SK-N-SH treated with all-trans-retinoic acid at 6 μM for 48 hours (cell line): Measurements from ENCODE around the gene CYP4V2.

Experiments
- ATAC-seq: fragments of 200-7000 bp; cut with Tn5 transposase; 3 replicates; pipeline ENCODE4 v1.9.1; 2020; ENCODE audit warnings: mild to moderate bottlenecking, moderate library complexity
- ARNTL ChIP-seq: fragments of 450-650 bp; formaldehyde crosslinking; IDR thresholded peaks from 2 replicates; pipeline ENCODE4 v1.5.0; 2020; ENCODE audit warnings: low read depth, mild to moderate bottlenecking, moderate library complexity, borderline replicate concordance
- BACH2 ChIP-seq: fragments of 250-450 bp; sonication (Bioruptor Pico); IDR thresholded peaks from 2 replicates; pipeline ENCODE4 v1.9.0; 2021; ENCODE audit warnings: mild to moderate bottlenecking, borderline replicate concordance
- CREB5 ChIP-seq: fragments of 250-450 bp; sonication (Bioruptor Pico); IDR thresholded peaks from 2 replicates; pipeline ENCODE4 v1.5.1; 2020; ENCODE audit warnings: low read depth, mild to moderate bottlenecking, moderate library complexity
- CSDC2 ChIP-seq: fragments of 250-450 bp; sonication (Bioruptor Pico); IDR thresholded peaks from 2 replicates; pipeline ENCODE4 v1.5.0; 2020; ENCODE audit warnings: mild to moderate bottlenecking, moderate library complexity
- ESRRG ChIP-seq: fragments of 250-450 bp; sonication (Bioruptor Pico); IDR thresholded peaks from 2 replicates; pipeline ENCODE4 v1.6.1; 2021; ENCODE audit warnings: mild to moderate bottlenecking
- GLIS3 ChIP-seq: fragments of 250-450 bp; sonication (Bioruptor Pico); IDR thresholded peaks from 2 replicates; pipeline ENCODE4 v1.5.0; 2020; ENCODE audit warnings: mild to moderate bottlenecking, moderate library complexity
- ISL1 ChIP-seq: fragments of 250-450 bp; sonication (Bioruptor Pico); IDR thresholded peaks from 2 replicates; pipeline ENCODE4 v2.1.2; 2022; ENCODE audit warnings: mild to moderate bottlenecking, moderate library complexity
- OSR1 ChIP-seq: fragments of 250-450 bp; sonication (Bioruptor Pico); IDR thresholded peaks from 2 replicates; pipeline ENCODE4 v1.8.0; 2022; ENCODE audit warnings: moderate library complexity, mild to moderate bottlenecking, inconsistent platforms
- PATZ1 ChIP-seq: fragments of 250-450 bp; sonication (Bioruptor Pico); IDR thresholded peaks from 2 replicates; pipeline ENCODE4 v1.8.0; 2020; ENCODE audit warnings: mild to moderate bottlenecking, moderate library complexity, borderline replicate concordance
- POU6F1 ChIP-seq: fragments of 250-450 bp; sonication (Bioruptor Pico); IDR thresholded peaks from 2 replicates; pipeline ENCODE4 v1.8.0; 2021; ENCODE audit warnings: low read depth, mild to moderate bottlenecking, moderate library complexity, borderline replicate concordance
- PPARA ChIP-seq: fragments of 250-450 bp; sonication (Bioruptor Pico); IDR thresholded peaks from 2 replicates; pipeline ENCODE4 v1.5.0; 2020; ENCODE audit warnings: mild to moderate bottlenecking, borderline replicate concordance
- RARB ChIP-seq: fragments of 250-450 bp; sonication (Bioruptor Pico); IDR thresholded peaks from 2 replicates; pipeline ENCODE4 v1.8.0; 2021; ENCODE audit warnings: mild to moderate bottlenecking, moderate library complexity
- SNAI2 ChIP-seq: fragments of 250-450 bp; sonication (Bioruptor Pico); IDR thresholded peaks from 2 replicates; pipeline ENCODE4 v1.5.0; 2020; ENCODE audit warnings: mild to moderate bottlenecking, moderate library complexity
- TCF4 ChIP-seq: fragments of 250-450 bp; sonication (Bioruptor Pico); IDR thresholded peaks from 2 replicates; pipeline ENCODE4 v1.8.0; 2021; ENCODE audit warnings: mild to moderate bottlenecking, moderate library complexity, borderline replicate concordance
- ZC3H10 ChIP-seq: fragments of 250-450 bp; sonication (Bioruptor Pico); IDR thresholded peaks from 2 replicates; pipeline ENCODE4 v1.5.1; 2021; ENCODE audit warnings: mild to moderate bottlenecking, moderate library complexity
- ZFP3 ChIP-seq: fragments of 250-450 bp; sonication (Bioruptor Pico); IDR thresholded peaks from 2 replicates; pipeline ENCODE4 v1.5.0; 2020; ENCODE audit warnings: mild to moderate bottlenecking, moderate library complexity
- ZFP30 ChIP-seq: fragments of 450-650 bp; formaldehyde crosslinking; IDR thresholded peaks from 2 replicates; pipeline ENCODE4 v1.5.0; 2022; ENCODE audit warnings: mild to moderate bottlenecking, moderate library complexity
- ZNF565 ChIP-seq: fragments of 450-650 bp; formaldehyde crosslinking; conservative IDR thresholded peaks from 2 replicates; pipeline ENCODE4 v1.5.0; 2020; ENCODE audit warnings: low read depth, mild to moderate bottlenecking, moderate library complexity
- ZNF8 ChIP-seq: fragments of 450-650 bp; formaldehyde crosslinking; IDR thresholded peaks from 2 replicates; pipeline ENCODE4 v1.5.0; 2020; ENCODE audit warnings: mild to moderate bottlenecking, moderate library complexity
- TF ChIP-seq, protein P1 (sequence below): fragments of 250-450 bp; sonication (Bioruptor Pico); IDR thresholded peaks from 2 replicates; pipeline ENCODE4 v1.5.1; 2021; ENCODE audit warnings: mild to moderate bottlenecking, moderate library complexity

The CYP4V2 gene

DNA sequence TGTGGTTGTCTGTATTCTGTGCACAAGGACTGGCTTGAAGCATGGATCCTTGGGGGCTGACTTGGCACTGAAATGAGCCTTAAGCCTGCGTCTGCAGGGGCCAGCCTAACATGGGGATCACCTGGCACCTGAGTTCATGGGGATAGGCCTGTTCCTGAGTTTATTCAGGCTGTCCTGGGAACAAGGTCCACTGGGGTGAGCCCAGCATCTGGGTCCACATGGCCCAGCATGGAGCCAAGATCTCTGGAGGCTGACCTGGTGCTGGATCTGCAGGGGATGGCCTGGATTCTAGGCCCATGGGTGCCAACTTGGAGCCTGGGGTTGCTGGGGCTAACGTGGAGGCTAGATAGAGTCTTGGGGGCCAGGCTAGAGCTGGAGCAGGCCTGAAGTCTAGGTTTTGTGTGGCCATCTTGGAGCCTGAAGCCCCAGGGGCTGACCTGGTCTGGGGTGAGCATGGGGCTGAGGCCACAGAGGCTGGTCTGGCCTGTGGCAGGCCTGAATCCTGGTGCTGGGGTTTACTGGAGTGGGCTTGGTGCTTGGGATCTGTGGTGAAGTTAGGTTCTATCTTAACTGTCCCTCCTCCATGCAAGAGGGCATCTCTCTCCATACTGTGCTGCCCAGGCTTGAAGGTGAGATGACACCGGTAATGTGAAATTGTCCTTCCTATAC is 35.3 kb downstream of the CYP4V2 start (continued):
- TF ChIP-seq CSDC2 (CRISPR knock-in tag): no peak
- TF ChIP-seq TCF4 (CRISPR knock-in tag): no peak
- no peak for TF ChIP-seq ISL1 (CRISPR knock-in tag)

DNA sequence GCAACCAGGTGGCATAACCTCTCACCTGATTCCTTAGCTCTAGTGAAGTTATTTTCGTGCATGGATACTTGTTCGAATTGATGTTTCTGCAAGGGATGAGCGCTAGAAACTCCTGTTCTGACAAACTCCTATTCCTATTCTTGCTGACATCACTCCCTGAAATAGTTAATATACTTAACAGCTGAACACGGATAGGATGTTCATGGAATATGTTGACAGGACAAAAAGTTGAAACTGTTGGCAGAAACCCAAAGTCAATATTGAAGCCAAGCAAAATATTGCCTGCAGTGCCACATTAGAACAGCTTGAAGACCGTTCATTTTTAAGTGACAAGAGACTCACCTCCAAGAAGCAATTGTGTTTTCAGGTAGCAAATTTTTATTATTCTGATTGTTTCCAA is 35.9 kb downstream of the CYP4V2 start, which contains the start of gene KLKB1:
Gene KLKB1, plus strand, starts transcription at position 287 of the 400 bp plus-strand sequence. CDS start 689 bp downstream, outside the sequence.
- TF ChIP-seq PATZ1: no peak
- TF ChIP-seq PPARA: no peak
- no peak for TF ChIP-seq GLIS3 (CRISPR knock-in tag)
- TF ChIP-seq ZFP30 (CRISPR knock-in tag): no peak
- TF ChIP-seq ZNF8: no peak
- TF ChIP-seq TCF4 (CRISPR knock-in tag): no peak
- TF ChIP-seq SNAI2 (CRISPR knock-in tag): no peak
- TF ChIP-seq, protein P1, sequence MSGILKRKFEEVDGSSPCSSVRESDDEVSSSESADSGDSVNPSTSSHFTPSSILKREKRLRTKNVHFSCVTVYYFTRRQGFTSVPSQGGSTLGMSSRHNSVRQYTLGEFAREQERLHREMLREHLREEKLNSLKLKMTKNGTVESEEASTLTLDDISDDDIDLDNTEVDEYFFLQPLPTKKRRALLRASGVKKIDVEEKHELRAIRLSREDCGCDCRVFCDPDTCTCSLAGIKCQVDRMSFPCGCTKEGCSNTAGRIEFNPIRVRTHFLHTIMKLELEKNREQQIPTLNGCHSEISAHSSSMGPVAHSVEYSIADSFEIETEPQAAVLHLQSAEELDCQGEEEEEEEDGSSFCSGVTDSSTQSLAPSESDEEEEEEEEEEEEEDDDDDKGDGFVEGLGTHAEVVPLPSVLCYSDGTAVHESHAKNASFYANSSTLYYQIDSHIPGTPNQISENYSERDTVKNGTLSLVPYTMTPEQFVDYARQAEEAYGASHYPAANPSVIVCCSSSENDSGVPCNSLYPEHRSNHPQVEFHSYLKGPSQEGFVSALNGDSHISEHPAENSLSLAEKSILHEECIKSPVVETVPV (CRISPR knock-in tag): no peak
- no peak for TF ChIP-seq ZNF565 (CRISPR knock-in tag)
- no peak for TF ChIP-seq ARNTL (CRISPR knock-in tag)
- no peak for TF ChIP-seq RARB (CRISPR knock-in tag)
- ATAC-seq: no peak

DNA sequence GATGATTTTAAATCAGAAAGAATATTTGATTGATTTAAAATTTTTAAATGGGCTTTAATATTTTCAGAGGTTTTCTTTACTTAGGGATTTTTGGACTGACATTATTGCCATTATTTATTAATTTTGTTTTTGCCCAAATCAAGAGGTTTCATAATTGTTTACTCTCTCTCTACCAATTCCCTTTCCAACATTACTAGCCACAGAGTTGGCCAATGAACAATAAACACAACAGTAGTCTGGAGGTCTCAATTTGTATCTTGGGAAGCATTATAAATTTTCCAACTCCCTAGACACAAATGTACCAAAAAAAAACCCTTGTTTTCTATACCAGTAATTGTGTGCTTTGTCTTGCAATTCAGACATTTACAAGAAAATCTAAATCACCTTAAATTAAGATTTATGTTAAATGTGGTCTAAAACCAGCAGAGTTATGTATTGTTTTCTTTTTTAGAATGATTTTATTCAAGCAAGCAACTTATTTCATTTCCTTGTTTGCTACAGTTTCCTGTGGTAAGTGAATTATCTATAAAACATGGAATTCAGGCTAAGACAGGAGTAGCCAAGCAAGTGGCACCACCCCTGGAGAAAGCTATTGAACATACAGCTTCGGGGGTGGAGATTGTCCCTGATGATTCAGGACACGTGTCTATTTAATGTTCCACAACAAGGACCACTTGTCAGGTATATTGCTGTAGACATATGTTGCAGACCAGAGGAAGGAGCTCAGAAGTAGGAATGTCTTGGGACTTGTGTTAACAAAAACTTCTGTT is 36.6 kb downstream of the CYP4V2 start:
- no peak for ATAC-seq
- TF ChIP-seq RARB (CRISPR knock-in tag): no peak
- no peak for TF ChIP-seq ISL1 (CRISPR knock-in tag)
- TF ChIP-seq ZNF8: no peak
- TF ChIP-seq, protein P1 (CRISPR knock-in tag): no peak
- no peak for TF ChIP-seq ZFP30 (CRISPR knock-in tag)
- no peak for TF ChIP-seq PATZ1
- TF ChIP-seq ZFP3: no peak
- no peak for TF ChIP-seq CSDC2 (CRISPR knock-in tag)
- TF ChIP-seq ARNTL (CRISPR knock-in tag): no peak
- TF ChIP-seq SNAI2 (CRISPR knock-in tag): no peak
- TF ChIP-seq PPARA: no peak
- TF ChIP-seq OSR1 (CRISPR knock-in tag): no peak
- TF ChIP-seq ZC3H10 (CRISPR knock-in tag): no peak
- no peak for TF ChIP-seq POU6F1

GRCh38 chr4:186228514-186228894 is 37.1 kb downstream of the CYP4V2 start:
- no peak for ATAC-seq
- TF ChIP-seq OSR1 (CRISPR knock-in tag) (no peak), ESRRG (no peak), RARB (CRISPR knock-in tag) (no peak), ZNF8 (no peak), ZFP3 (no peak), CREB5 (CRISPR knock-in tag) (no peak), PPARA (no peak), BACH2 (CRISPR knock-in tag) (no peak), ARNTL (CRISPR knock-in tag) (no peak), ZNF565 (CRISPR knock-in tag) (no peak)
- TF ChIP-seq, protein P1 (CRISPR knock-in tag): no peak
- TF ChIP-seq, all 23 proteins: peak for 0
